A204.1 (cell line): ENCODE results near the gene MED13.
"Not testable (repeated sequence)": the region's sequence is repeated elsewhere in the genome, so short reads cannot be mapped to it uniquely, and the experiment has no call there.

ENCODE experiments used
- FAIRE-seq: peaks from 2 replicates; lab custom pipeline; 2012; peaks lifted over from hg19 to GRCh38; lab: Jason Lieb, UNC

The MED13 gene

GRCh38 chr17:62086737-62087136, 21.7 kb upstream of the MED13 start:
- FAIRE-seq, result no peak

- no peak for FAIRE-seq
Measured at GRCh38 chr17:62085511-62086408, 20.7 kb upstream of the MED13 start.

DNA sequence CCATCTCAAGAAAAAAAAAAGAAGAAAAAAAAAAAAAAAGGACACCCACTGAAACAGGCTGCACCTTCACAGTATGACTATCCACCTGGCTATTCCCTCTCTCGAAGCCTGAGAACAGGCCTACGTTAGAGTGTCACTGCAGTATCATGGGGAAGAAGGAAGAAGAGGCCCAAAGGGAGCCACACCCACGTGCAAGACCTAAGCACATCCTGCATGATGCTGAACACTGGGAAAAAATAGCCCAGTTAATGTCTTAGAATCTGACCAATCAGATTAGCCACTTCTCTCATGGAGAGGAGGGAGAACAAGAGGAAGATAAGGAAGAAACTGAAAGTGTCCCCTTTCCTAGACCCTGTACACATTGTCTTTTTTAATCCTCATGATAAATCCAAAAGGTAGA, 19.5 kb upstream of the MED13 start:
- FAIRE-seq, result no peak

DNA sequence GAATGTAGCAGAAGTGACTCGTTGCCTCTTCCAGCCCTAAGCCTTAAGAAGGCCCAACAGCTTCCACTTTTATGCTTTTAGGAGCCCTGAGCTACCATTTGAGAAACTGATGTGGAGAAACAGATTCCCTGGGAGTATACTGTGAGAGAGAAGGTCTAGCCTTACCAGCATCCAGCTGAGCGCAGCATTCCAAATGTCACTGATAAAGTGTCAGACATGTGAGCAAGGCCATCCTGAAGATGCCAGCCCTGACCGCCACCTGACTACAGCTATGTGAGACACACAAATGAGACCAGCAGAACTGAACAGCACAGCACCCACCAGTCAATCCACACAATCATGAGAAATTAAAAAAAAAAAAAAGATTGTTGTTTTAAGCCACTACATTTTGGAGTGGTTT, 18.6 kb upstream of the MED13 start:
- no peak for FAIRE-seq

- FAIRE-seq, result no peak
Measured at GRCh38 chr17:62080647-62081046, 15.6 kb upstream of the MED13 start.

GRCh38 chr17:62078009-62078408, 12.9 kb upstream of the MED13 start:
- FAIRE-seq, result no peak

DNA sequence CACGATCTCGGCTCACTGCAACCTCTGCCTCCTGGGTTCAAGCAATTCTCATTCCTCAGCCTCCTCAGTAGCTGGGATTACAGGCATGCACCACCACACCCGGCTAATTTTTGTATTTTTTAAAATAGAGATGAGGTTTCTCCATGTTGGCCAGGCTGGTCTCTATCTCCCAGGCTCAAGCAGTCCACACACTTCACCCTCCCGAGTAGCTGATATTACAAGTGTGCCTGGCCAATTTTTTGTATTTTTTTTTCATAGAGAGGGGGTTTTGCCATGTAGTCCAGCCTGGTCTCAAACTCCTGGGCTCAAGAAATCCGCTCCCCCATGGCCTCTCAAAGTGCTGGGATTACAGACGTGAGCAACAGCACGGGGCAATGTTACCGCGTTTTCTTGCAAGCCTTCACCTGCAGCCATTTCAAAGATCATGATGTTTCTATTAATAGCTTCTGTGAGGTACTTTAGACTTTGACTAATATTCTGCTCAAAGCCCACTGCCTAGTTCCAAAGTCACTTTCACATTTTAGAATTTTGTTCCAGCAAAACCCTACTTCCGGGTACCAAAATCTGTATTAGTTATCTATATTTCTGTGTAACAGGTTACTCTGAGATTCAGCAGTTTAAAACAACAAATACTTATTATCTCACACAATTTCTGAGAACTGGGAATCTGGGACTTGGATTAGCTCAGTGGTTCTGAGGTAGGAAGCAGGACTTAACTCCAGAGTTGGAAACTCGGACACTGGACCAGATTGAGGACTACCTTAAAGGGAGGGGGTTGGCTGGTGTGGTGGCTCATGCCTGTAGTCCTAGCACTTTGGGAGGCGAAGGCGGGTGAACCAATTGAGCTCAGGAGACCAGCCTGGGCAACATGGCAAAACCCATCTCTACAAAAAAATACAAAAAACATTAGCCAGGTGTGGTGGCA, 12.0 kb upstream of the MED13 start:
- no peak for FAIRE-seq

DNA sequence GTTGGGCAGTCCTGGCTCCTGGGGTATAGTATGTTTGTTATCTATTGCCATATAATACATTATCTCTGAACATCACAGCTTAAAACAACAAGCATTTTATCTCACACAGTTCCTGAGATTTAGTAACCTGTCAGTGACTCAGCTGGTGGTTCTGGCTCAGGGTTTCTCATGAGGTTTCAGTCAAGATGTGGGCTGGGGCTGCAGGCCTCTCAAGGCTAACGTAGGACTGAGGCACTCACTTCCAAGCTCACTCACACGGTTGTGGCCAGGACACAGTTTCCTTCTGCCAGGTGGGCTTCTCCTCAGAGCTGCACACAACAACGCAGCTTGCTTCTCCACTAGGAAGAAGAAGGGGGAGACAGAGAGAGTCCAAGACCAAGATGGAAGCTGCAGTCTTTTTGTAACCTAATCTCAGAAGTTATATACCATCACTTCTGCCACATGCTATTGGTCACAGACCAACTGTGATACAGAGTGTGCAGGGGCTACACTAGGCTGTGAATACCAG, 10.3 kb upstream of the MED13 start:
- FAIRE-seq, result no peak

DNA sequence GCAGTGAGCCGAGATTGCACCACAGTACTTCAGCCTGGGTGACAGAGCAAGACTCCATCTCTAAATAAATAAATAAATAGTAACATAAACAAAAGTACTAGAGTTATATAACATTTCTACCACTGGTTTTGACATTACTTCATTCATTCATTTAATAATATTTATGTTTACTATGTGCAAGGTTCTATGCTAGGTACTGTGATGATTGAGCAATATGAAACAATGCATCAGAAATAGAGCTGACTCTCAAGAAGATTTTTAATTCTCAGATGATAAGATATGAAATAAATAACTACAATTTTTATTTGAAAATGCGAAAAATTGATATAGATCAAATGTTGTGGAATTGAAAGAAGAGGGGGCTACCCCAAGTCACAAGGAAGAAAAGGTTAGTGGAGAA, 8.9 kb upstream of the MED13 start:
- FAIRE-seq, result no peak

GRCh38 chr17:62072855-62073254, 7.8 kb upstream of the MED13 start:
- FAIRE-seq, result not testable (repeated sequence)

DNA sequence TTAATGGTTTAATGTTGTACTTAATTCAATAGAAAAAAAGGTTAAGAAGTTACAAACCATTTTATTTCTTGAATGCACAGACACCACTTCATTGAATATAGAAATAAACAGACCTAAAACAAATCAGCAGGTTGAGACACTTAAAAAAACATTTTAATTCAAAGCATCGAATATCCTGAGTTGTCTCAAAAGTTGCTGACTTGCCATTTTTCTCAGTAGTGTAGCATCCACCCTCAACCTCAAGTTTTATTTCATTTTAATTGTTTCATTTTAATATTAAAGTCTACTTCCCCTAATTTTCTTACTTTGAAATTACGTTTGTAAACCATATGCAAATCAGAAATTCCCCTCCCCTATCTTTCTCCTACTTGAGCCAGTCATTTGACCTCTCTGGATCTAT, 5.8 kb upstream of the MED13 start:
- no peak for FAIRE-seq

- FAIRE-seq, result no peak
Measured at GRCh38 chr17:62067165-62068145, 2.4 kb upstream of the MED13 start.

- peak; percentile 95 for FAIRE-seq
Measured at GRCh38 chr17:62065611-62066468, 762 bp upstream of the MED13 start.

- FAIRE-seq, result no peak
Measured at GRCh38 chr17:62064029-62064790, 868 bp downstream of the MED13 start.

GRCh38 chr17:62062944-62063343, 2.1 kb downstream of the MED13 start:
- FAIRE-seq, result no peak

GRCh38 chr17:62062302-62062701, 2.8 kb downstream of the MED13 start:
- FAIRE-seq, result no peak

DNA sequence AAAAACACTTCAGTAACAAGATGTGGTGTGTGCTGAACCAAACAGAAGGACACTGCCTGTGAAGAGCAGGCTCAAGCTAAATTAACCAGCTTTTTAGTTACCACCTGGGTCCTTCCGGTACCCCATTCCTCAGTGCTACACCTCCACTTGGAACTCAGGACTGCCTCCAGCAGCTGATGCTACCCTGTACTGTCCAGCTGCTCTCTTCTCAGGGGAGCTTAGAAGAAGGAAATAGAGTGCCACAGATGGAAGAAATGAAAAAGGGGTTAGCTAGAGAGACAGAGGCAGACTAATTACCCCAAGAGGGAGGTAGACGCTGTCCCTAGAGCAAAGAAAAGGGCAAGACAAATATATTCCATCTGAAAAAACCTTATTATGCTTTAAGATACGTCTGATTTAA, 5.7 kb downstream of the MED13 start:
- FAIRE-seq, result no peak

GRCh38 chr17:62058611-62059010, 6.5 kb downstream of the MED13 start:
- no peak for FAIRE-seq

DNA sequence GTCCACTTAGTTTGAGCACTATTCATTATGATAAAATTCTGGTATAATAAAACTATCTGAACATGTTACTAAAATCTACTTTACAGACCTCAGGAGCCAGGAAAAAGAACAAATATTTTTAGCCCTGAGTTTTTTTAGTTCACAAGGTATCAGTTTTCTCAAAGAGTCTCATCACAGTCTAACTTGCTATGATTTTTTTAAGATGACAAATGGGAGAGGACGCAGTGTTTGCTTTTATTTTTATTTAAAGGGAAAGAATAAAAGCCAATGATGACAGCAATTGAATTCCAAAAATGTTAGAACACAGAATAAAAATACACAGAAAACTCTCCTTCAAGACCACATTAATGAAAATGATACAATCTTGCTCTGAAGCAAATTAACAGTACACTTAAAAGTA, 7.4 kb downstream of the MED13 start:
- no peak for FAIRE-seq

DNA sequence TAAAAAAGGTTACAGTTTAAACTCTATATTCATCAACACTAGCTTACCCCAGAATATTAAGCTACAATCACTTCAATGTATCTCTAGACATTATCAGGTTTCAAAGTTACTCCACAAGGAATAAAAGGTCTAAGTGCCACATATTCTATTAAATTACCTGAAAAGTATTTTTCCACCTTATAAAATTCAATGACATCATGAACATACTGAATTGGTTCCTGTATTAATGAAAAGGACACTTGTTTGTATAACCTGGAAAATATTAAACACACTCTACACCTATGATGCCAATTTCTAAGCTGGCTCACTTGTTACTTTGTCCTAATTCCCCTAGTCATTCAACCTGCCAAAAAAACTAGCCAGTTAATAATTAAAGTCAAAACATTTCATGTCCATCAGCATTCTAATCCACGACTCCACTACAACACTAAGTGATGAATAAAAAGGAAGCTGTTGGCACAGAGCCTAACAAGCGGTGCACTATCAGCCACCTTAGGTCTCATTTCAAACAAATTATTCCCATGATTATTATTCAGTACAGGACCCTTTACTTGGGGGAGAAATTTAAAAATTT, 12.2 kb downstream of the MED13 start:
- FAIRE-seq, result no peak
